Kidney (tissue), 14 donors: ENCODE data around the gene TCTA. TPM values are rescaled to one million over a fixed set of nuclear protein-coding genes. Genes with fewer than 3 reads are reported as not detected.

ENCODE experiments used
- DNase-seq, 5 donors: peaks; one replicate each; pipeline ENCODE4 v3.0.0-alpha.2; 2013 to 2020
- FAIRE-seq: peaks from 2 replicates; lab custom pipeline; 2012; peaks lifted over from hg19 to GRCh38; lab: Jason Lieb, UNC
- H3K27ac ChIP-seq, 2 donors: one replicate each; pipeline ENCODE4 v1.7.0; 2013; ENCODE audit warnings: low read depth in 2 of 2, low read length in 2 of 2, inconsistent platforms in 1 of 2
- H3K27me3 ChIP-seq: one replicate; pipeline ENCODE4 v1.7.1; 2013; ENCODE audit warnings: low read length, inconsistent platforms; ENCODE audit not compliant: control insufficient read depth, insufficient read depth
- H3K36me3 ChIP-seq, 3 donors: one replicate each; pipeline versions ENCODE4 v1.7.0 to v1.7.1; 2013; ENCODE audit warnings: low read length in 3 of 3, control low read depth in 1 of 3, inconsistent platforms in 1 of 3; ENCODE audit not compliant: insufficient read depth in 3 of 3, control insufficient read depth in 2 of 3
- H3K4me1 ChIP-seq, 3 donors: one replicate each; pipeline versions ENCODE4 v1.7.0 to v1.7.1; 2013; ENCODE audit warnings: low read length in 3 of 3, inconsistent platforms in 1 of 3, low read depth in 1 of 3; ENCODE audit not compliant: control insufficient read depth in 2 of 3, insufficient read depth in 2 of 3
- H3K4me3 ChIP-seq, 3 donors: one replicate each; pipeline versions ENCODE4 v1.7.0 to v1.8.1; 2013; ENCODE audit warnings: low read length in 3 of 3, control low read depth in 1 of 3, inconsistent platforms in 1 of 3
- H3K9ac ChIP-seq, 3 donors: one replicate each; pipeline versions ENCODE4 v1.7.0 to v1.7.1; 2013; ENCODE audit warnings: low read length in 3 of 3, control low read depth in 1 of 3, inconsistent platforms in 1 of 3
- H3K9me3 ChIP-seq, 3 donors: one replicate each; pipeline versions ENCODE4 v1.7.0 to v1.7.1; 2013; ENCODE audit warnings: low read length in 3 of 3, control low read depth in 1 of 3, inconsistent platforms in 1 of 3; ENCODE audit not compliant: control insufficient read depth in 2 of 3, insufficient read depth in 1 of 3
- CTCF ChIP-seq: IDR thresholded peaks from 3 replicates; pipeline ENCODE4 v1.5.1; 2012; ENCODE audit warnings: mild to moderate bottlenecking, moderate library complexity, borderline replicate concordance; ENCODE audit not compliant: insufficient read depth; ENCODE audit errors: extremely low read depth
- intact Hi-C: fragments of 100-400 bp; cut with DNase I; formaldehyde crosslinking; loops from one replicate; pipeline ENCODE4 v1.11.1; 2022
- polyA plus RNA-seq: library from polyadenylated mRNA; stranded (reverse); fragments of 350-450 nt; fragmentation: Illumina TruSeq; extraction: RNeasy Lipid Tissue Mini Kit (QIAGEN cat#74804); gene quantifications from one replicate; pipeline ENCODE4 v1.2.3, GENCODE V29; 2014; ENCODE audit warnings: low read depth, low replicate concordance; ENCODE audit not compliant: insufficient read depth
- total RNA-seq: library from RNA; stranded (reverse); fragmentation: NEBNext Ultra II Directional; extraction: Animal tissue kit (Norgen Biotek cat#: 25700); gene quantifications from one replicate; pipeline ENCODE4 v1.2.1, GENCODE V29; 2021
- donor health status: control.
- donor health status: control.
- donor health status: control.
- donor health status: control.
- donor health status: control.
- donor health status: DM: yes; HTN: yes; CAD: no.
- donor health status: Normal renal cell carcinoma (clear cell type).

TCTA gene
- total and polyA plus RNA-seq, 2 donors from 2014 or later: 76.7 to 83.2 TPM

DNA sequence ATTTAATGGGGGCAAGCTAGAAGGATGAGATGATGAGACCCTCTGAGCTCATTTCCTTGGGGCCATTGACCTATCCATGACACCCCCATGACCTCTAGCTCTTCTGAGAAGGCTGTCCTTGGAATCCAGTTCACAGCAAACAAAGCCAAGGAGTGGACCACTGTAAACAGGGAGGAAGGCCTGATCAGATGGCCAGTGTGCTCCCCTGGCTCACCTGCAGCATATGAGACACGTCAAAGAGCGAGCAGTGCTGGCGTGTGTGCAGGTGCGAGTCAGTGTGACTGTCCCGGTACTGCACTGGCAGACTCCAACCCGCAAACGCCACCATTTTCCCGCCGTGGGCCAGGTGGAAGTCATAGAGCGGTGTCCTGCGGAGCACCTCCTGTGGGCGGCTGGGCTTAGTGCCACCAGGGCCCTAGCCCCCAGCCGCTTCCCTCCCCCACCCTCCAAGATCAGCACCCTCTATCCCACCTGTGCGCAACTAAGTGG, 9.7 kb downstream of the TCTA start:
- Histone ChIP-seq H3K4me1 (peaks cover 0 to 17% (median 12%) of the 10 kb centered on the region in 3 donors), H3K9me3 (no peaks in the 10 kb centered on the region), H3K36me3 (peaks cover 0 to 14% (median 0%) of the 10 kb centered on the region in 3 donors), H3K9ac (peak overlapping the region; percentile 17 to 77 (median 58)), H3K4me3 (peak overlapping the region; percentile 77 to 82 (median 79)), H3K27me3 (no peaks in the 10 kb centered on the region), H3K27ac (peak overlapping the region; percentile 41 to 78)
- intact Hi-C loops: no loop called here
- FAIRE-seq (no peak), DNase-seq (peak in 1 of 5 donors; percentile 77)
- TF ChIP-seq CTCF: no peak

DNA sequence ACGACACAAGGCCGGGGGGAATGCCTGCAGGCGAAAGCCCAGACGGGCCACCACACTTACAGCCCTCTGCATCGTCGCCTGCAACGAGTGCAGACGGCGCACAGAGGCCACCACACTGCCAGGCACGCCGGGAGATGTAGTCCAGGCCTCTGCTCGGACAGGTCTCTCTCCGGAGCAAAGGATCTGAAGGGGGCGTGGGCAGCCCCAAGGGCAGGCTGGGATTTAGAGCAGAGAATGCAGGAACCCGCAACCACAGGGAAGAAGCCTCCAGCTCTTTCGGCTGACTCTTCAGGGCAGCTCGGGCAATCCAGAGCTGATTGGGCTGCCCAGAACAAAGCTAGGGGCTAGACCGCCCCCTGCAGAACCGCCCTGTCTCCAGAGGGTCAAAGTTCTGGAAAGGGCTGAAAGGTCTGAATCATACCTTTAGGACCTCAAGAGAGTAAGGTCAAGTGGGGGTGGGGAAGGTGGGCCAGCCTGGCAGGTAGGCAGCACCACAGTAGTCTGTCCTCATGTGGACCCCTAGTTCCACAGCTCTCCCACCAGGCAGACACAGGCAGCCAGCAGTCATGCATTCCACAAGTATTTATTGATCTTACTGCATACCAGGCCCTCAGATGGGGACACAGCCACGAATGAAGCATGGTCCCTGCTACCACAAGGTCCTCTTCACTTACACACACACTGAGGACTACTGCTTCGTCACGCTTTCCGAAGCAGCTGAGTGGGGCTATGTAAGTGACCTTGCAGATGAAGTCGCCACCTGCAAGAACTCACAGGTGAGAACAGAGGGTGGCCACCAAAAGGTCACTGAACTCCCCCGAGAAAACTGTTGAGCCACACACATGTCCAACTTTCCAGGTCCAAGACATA, 10.4 kb downstream of the TCTA start, which contains the start of gene AMT:
Gene AMT (minus strand): TSS at position 95 of the 870 bp plus-strand sequence. CDS start 23 bp downstream, at position 72.
- Histone ChIP-seq H3K27me3 (no peaks in the 10 kb centered on the region), H3K4me3 (peak within 1 kb of the TSS; percentile 77 to 82 (median 79)), H3K9me3 (no peaks in the 10 kb centered on the region), H3K27ac (peak within 1 kb of the TSS; percentile 41 to 78), H3K36me3 (peaks cover 0 to 12% (median 0%) of the 10 kb centered on the region in 3 donors), H3K4me1 (peaks cover 0 to 17% (median 12%) of the 10 kb centered on the region in 3 donors), H3K9ac (peak within 1 kb of the TSS; percentile 17 to 77 (median 58))
- FAIRE-seq (no peak), DNase-seq (peak; percentile 82 to 89 (median 88))
- TF ChIP-seq CTCF: no peak
- intact Hi-C loops: no loop called here

DNA sequence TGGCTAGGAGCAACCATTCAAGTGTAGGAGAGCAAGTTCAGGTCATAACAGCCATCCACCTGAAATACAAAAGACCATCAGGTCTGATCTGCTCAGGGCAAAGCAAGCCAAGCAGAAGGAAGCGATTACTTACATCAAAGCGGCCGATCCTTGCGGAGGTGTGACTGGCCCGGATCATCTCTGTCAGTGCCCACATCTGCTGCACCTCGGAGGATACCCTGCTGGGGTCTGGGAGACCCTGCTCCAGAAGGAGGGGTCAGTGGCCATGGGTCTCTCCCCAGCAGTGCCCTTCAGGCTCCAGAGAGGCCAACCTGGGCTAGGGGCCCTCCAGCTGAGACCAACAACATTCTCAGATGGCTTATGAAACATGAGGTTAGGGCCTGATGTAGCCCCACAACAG, 12.6 kb downstream of the TCTA start:
- Histone ChIP-seq H3K36me3 (peaks cover 0 to 12% (median 0%) of the 10 kb centered on the region in 3 donors), H3K27me3 (no peaks in the 10 kb centered on the region), H3K4me3 (no peak overlapping the region), H3K9ac (no peak overlapping the region), H3K9me3 (no peaks in the 10 kb centered on the region), H3K4me1 (peaks cover under 1 to 17% (median 12%) of the 10 kb centered on the region in 3 donors), H3K27ac (no peak overlapping the region)
- DNase-seq (no peak), FAIRE-seq (no peak)
- intact Hi-C loops: no loop called here
- TF ChIP-seq CTCF: no peak
